SK-N-SH treated with all-trans-retinoic acid at 6 μM for 48 hours (cell line): ENCODE results near the gene IZUMO3.

ENCODE experiments used
- GLIS3 ChIP-seq: fragments of 250-450 bp; sonication (Bioruptor Pico); IDR thresholded peaks from 2 replicates; pipeline ENCODE4 v1.5.0; 2020; ENCODE audit warnings: mild to moderate bottlenecking, moderate library complexity
- ISL1 ChIP-seq: fragments of 250-450 bp; sonication (Bioruptor Pico); IDR thresholded peaks from 2 replicates; pipeline ENCODE4 v2.1.2; 2022; ENCODE audit warnings: mild to moderate bottlenecking, moderate library complexity
- RARB ChIP-seq: fragments of 250-450 bp; sonication (Bioruptor Pico); IDR thresholded peaks from 2 replicates; pipeline ENCODE4 v1.8.0; 2021; ENCODE audit warnings: mild to moderate bottlenecking, moderate library complexity
- ZFP3 ChIP-seq: fragments of 250-450 bp; sonication (Bioruptor Pico); IDR thresholded peaks from 2 replicates; pipeline ENCODE4 v1.5.0; 2020; ENCODE audit warnings: mild to moderate bottlenecking, moderate library complexity
- TF ChIP-seq, protein P1 (sequence below): fragments of 250-450 bp; sonication (Bioruptor Pico); IDR thresholded peaks from 2 replicates; pipeline ENCODE4 v1.5.0; 2020; ENCODE audit warnings: mild to moderate bottlenecking, moderate library complexity

DNA sequence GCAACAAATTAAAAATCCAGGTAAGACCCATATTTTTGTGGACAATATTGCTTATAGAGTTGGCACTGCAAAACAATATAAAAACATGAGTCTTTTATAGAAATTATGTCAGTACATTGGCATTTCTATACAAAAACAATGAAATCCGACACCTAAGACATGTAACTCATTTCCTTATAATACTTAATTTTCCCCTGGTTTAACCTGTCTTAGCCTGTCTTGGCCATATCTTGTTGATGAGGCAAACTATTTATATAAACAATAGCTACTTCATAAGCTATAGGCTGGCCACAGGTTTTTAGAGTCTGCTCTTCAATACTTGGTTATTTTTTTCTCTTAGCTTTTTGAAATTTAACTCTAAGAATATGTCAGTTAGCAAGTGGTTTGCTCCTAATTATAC lies 44.7 kb upstream of the IZUMO3 start:
- TF ChIP-seq, protein P1, sequence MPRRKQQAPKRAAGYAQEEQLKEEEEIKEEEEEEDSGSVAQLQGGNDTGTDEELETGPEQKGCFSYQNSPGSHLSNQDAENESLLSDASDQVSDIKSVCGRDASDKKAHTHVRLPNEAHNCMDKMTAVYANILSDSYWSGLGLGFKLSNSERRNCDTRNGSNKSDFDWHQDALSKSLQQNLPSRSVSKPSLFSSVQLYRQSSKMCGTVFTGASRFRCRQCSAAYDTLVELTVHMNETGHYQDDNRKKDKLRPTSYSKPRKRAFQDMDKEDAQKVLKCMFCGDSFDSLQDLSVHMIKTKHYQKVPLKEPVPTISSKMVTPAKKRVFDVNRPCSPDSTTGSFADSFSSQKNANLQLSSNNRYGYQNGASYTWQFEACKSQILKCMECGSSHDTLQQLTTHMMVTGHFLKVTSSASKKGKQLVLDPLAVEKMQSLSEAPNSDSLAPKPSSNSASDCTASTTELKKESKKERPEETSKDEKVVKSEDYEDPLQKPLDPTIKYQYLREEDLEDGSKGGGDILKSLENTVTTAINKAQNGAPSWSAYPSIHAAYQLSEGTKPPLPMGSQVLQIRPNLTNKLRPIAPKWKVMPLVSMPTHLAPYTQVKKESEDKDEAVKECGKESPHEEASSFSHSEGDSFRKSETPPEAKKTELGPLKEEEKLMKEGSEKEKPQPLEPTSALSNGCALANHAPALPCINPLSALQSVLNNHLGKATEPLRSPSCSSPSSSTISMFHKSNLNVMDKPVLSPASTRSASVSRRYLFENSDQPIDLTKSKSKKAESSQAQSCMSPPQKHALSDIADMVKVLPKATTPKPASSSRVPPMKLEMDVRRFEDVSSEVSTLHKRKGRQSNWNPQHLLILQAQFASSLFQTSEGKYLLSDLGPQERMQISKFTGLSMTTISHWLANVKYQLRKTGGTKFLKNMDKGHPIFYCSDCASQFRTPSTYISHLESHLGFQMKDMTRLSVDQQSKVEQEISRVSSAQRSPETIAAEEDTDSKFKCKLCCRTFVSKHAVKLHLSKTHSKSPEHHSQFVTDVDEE = no peak
- TF ChIP-seq RARB (CRISPR knock-in tag) = no peak
- no peak for TF ChIP-seq ZFP3
- TF ChIP-seq ISL1 (CRISPR knock-in tag) = no peak
- TF ChIP-seq GLIS3 (CRISPR knock-in tag) = no peak
